SH-SY5Y (cell line): ENCODE results near the gene MUL1.

ENCODE experiments used
- GATA2 ChIP-seq: IDR thresholded peaks from 2 replicates; pipeline ENCODE4 v1.6.1; 2011; ENCODE audit warnings: mild to moderate bottlenecking, low read depth, low read length
- GATA3 ChIP-seq: IDR thresholded peaks from 2 replicates; pipeline ENCODE4 v1.6.1; 2011; ENCODE audit warnings: low read depth, mild to moderate bottlenecking, low read length, moderate library complexity

Gene MUL1

DNA sequence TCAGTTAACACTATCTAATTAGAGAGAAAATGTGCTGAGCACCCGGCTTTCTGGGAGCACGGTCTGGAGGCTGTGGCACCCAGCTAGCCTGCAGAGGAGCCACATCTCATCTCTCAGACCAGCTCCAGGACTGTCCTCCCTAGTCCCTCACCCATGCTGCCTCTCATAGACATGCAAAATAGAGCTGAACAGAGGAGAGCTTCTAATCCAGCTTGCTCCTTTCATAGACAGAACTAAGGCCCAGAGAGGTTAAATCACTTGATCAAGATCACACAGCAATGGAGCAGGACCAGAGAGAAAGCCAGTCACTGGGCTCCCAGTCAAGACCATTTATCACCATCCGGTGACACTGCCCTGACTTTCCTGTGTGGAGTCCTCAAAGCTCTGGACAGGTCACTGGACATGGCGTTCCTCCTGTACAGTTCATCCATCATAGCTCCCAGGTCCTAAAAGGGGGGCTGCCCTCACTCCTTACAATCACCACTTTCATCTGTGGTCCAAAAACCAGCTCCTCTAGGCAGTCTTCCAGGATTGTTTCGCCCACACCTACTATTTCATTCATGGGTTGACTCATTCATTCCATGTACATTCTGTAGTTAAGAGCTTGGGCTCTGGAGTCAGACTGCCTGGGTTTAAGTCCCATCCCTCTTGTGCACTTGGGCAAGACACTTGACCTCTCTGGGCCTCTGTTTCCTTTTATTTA lies 13.2 kb downstream of the MUL1 start:
- TF ChIP-seq GATA3 (no peak), GATA2 (no peak)

GRCh38 chr1:20493839-20494608 lies 13.9 kb downstream of the MUL1 start:
- no peak for TF ChIP-seq GATA3
- no peak for TF ChIP-seq GATA2

DNA sequence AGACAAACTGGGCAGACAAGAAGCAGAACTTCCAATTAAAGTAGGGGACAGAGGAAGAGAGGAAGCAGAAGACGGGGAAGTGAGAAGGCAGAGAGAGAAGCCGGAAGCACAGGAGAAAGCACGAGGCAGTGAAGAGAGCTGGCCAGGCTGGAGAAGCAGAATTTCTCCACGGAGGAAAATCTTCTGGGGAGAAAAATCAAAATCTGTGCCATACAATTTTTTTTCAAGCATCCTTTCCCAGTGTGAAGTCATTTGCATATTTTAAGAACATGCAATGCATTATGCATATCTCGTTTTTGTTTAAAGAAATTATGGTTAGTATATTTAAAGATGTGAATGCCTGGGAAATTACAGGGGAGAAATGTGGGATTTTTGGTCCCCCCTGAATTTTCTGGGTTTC lies 14.6 kb downstream of the MUL1 start:
- TF ChIP-seq GATA2 (no peak), GATA3 (no peak)

DNA sequence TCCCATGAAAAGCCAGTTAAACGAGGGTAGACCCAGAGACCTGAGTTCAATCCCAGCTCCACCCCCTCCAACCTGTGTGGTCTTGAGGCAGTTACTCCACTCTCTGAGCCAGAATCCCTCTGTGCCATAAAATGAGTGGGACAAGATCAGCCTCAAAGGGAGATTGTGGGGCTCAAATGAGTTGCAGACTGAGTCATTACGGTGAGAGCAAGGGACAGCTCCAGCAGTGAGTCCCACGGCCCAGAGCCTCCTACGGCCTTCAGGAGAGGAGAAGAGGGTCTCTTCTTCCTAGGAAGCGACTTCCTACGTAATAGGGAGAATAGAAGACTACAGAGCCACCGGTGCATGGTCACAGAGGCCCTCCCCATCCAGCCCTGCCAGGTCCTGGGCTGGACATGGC lies 15.2 kb downstream of the MUL1 start:
- TF ChIP-seq GATA3 = no peak

GRCh38 chr1:20491866-20492265 lies 16.1 kb downstream of the MUL1 start:
- TF ChIP-seq GATA2 (no peak), GATA3 (no peak)

DNA sequence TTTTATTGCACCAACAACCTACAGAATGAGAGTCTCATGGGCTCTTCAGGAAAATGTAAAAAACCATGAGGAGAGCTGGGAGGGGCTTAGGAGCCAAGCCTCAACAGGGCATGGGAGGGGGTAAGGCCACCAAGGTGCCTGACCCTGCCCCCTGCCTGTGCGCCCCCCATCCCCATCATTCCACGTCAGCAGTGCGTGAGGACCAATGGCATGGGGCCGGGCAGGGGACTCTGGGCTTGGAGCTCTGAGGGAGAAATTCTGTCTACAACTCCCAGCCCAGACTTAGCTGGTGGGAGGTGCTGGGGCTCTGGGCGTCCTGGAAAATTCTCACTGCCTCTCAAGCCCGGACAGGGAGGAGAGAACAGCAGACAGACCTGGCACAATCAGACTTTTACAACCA lies 16.8 kb downstream of the MUL1 start:
- TF ChIP-seq GATA2 = no peak

DNA sequence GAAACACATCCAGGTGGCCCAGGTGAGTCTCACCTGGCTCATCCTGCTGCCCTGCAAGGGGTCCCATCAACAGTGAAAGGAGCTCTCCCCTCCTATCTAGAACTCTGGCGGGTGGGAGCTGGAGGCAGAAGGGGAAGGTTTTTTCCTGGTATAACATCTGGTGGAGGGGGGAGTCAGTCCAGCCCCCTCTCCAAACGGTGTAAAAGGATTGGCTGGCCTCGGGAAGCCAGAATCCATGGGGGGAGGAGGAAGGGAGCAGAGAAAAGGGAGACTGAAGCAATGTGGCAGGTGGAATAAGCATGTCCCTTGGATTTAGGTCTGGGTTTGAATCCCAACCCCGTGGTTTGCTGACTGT lies 20.7 kb downstream of the MUL1 start:
- no peak for TF ChIP-seq GATA3

- TF ChIP-seq GATA2 (no peak), GATA3 (no peak)
These were observed 21.3 kb downstream of the MUL1 start for GRCh38 chr1:20486457-20487235.

GRCh38 chr1:20485527-20486456 lies 22.2 kb downstream of the MUL1 start, which contains the start of gene CAMK2N1:
CAMK2N1 (minus strand) TSS chr1:20486210; CDS start chr1:20485379, 831 bp downstream.
- TF ChIP-seq GATA2 = no peak
- no peak for TF ChIP-seq GATA3

GRCh38 chr1:20484519-20485462 lies 23.2 kb downstream of the MUL1 start:
- TF ChIP-seq GATA3 (no peak), GATA2 (no peak)

DNA sequence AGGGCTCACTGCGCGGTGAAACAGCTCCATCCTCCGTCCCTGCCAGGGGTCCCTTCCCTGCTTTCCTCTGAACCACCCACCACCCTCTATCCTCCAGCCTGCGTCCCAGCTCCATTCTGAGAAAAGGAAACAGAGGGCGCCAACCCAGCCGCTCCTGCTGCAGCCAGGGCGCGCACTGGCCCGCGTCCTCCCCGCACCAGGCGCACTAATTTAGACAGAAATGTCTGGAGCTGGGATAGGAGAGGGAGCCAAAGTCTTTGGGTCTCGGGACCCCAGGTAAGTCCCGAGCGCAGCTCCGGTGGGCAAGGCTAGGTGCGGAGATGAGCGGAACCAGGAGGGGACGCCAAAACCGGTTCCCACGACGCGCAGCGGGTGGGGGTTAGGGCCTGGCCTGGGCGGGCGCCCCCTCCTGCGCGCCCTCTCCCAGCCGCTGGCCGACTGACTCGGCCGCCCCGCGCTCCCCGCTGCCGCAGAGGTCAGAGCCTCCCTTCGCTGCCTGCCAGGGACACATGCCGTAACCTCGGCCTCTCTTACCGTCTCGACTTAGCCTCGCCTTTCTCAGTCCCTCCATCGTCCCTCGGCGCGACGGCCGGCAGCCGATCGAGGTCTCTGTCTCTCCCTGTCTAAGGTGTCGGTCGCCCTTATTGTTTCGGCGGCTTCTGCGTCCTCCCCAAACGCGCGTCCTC lies 24.0 kb downstream of the MUL1 start:
- TF ChIP-seq GATA3 (no peak), GATA2 (no peak)

- TF ChIP-seq GATA3 (no peak), GATA2 (no peak)
These were observed 24.7 kb downstream of the MUL1 start for GRCh38 chr1:20483098-20483832.
